ENCODE data around the gene HOXA3. TPM values are rescaled to one million over a fixed set of nuclear protein-coding genes. Genes with fewer than 3 reads are reported as not detected.

Gene HOXA3
- polyA plus RNA-seq, 1 of the 3 experiments (the other 2 are of a cell fraction) = 0.15 TPM

- TF ChIP-seq REST (IDR thresholded peaks at IDR 0.05; ENCODE audit: low read depth, low read length) = no peak
Observed at GRCh38 chr7:27102581-27103442, 49.6 kb downstream of the HOXA3 start, which contains the start of gene HOXA2 (continued).

- Histone ChIP-seq H2AFZ (ENCODE audit: low read depth) (no peak overlapping the region), H3K27me3 (ENCODE audit: insufficient read depth) (peaks cover 100% of the 10 kb centered on the region), H4K20me1 (ENCODE audit: insufficient read depth) (no peaks in the 10 kb centered on the region), H3K9me2 (no peaks in the 10 kb centered on the region), H3K9ac (no peak overlapping the region), H3K79me2 (ENCODE audit: insufficient read depth) (no peaks in the 10 kb centered on the region), H3K36me3 (replicated peaks in 1 of 2; ENCODE audit: control insufficient read depth in 1 of 2, insufficient read depth in 2 of 2, low read length in 1 of 2) (no peaks in the 10 kb centered on the region), H3K4me3 (ENCODE audit: low read depth in 2 of 2, low read length in 1 of 2) (no peak overlapping the region), H3F3A (replicated peaks; ENCODE audit: insufficient read depth) (no peaks in the 10 kb centered on the region), H3K4me2 (no peak overlapping the region), H3K4me1 (ENCODE audit: control insufficient read depth in 1 of 2, insufficient read depth in 2 of 2, low read depth in 1 of 2, low read length in 1 of 2) (no peaks in the 10 kb centered on the region; a peak in 1 of 4 replicates), H3K27ac (ENCODE audit: low read depth in 2 of 2, low read length in 1 of 2) (no peak overlapping the region), H3K9me3 (no peaks in the 10 kb centered on the region)
- CTCF ChIA-PET = interaction anchor here (1.1 kb wide), 1 partner anchor 11 kb away, joined by 3 read pairs; no protein-coding TSS in a partner anchor
- no peak for TF ChIP-seq GABPA (IDR thresholded peaks at IDR 0.05; ENCODE audit: low read depth)
- TF ChIP-seq EZH2phosphoT487 (IDR thresholded peaks at IDR 0.05; ENCODE audit: borderline replicate concordance, low read depth) = peak; percentile 57; the same call in 1 of the 2 replicates
- whole genome bisulfite sequencing (ENCODE audit: low lambda C conversion rate) = 16% methylated on average over 33 of the region's 39 CpGs
- POLR2A ChIA-PET = no interaction called here
- DNase-seq = no peak
Observed at GRCh38 chr7:27101957-27102580, 50.3 kb downstream of the HOXA3 start.

- peaks cover 100% of the 10 kb centered on the region for H3K27me3 ChIP-seq (ENCODE audit: insufficient read depth)
- no peaks in the 10 kb centered on the region for H3K9me2 ChIP-seq
- peak; percentile 28 for DNase-seq
- H3K27ac ChIP-seq (ENCODE audit: low read depth in 2 of 2, low read length in 1 of 2) = no peak overlapping the region
- 10% methylated on average over 25 of the region's 25 CpGs for WGBS (ENCODE audit: low lambda C conversion rate)
- no peaks in the 10 kb centered on the region for H4K20me1 ChIP-seq (ENCODE audit: insufficient read depth)
- no peaks in the 10 kb centered on the region for H3K9me3 ChIP-seq
- ChIA-PET POLR2A (no interaction called here), CTCF (interaction anchor here (1.1 to 1.6 kb wide), 2 partner anchors 10 to 30 kb away, joined by 3 to 4 read pairs; no protein-coding TSS in a partner anchor)
- H2AFZ ChIP-seq (ENCODE audit: low read depth) = peak overlapping the region; percentile 17; the same call in 1 of the 2 replicates
- H3K4me3 ChIP-seq (ENCODE audit: low read depth in 2 of 2, low read length in 1 of 2) = peak overlapping the region in 1 of 2 experiments; percentile 42; a peak in 2 of 4 replicates
- peak overlapping the region; percentile 65; the same call in 1 of the 2 replicates for H3K4me2 ChIP-seq
- no peaks in the 10 kb centered on the region; a peak in 1 of 4 replicates for H3K4me1 ChIP-seq (ENCODE audit: control insufficient read depth in 1 of 2, insufficient read depth in 2 of 2, low read depth in 1 of 2, low read length in 1 of 2)
- TF ChIP-seq TAF1 (IDR thresholded peaks at IDR 0.05; ENCODE audit: borderline replicate concordance, low read depth, low read length) (no peak), YY1 (IDR thresholded peaks at IDR 0.05; ENCODE audit: low read depth) (peak; percentile 48; the same call in 1 of the 2 replicates)
- H3K79me2 ChIP-seq (ENCODE audit: insufficient read depth) = no peaks in the 10 kb centered on the region
- no peaks in the 10 kb centered on the region for H3F3A ChIP-seq (replicated peaks; ENCODE audit: insufficient read depth)
- no peak overlapping the region for H3K9ac ChIP-seq
- no peaks in the 10 kb centered on the region for H3K36me3 ChIP-seq (replicated peaks in 1 of 2; ENCODE audit: control insufficient read depth in 1 of 2, insufficient read depth in 2 of 2, low read length in 1 of 2)
Observed at GRCh38 chr7:27101171-27101956, 51.0 kb downstream of the HOXA3 start.
